DMS79 treated with DMSO at 0.1 percent for 48 hours (cell line): ENCODE measurements around the gene SYTL2.
"Not testable (repeated sequence)": the region's sequence is repeated elsewhere in the genome, so short reads cannot be mapped to it uniquely, and the experiment has no call there.

Experiments used
- DNase-seq: peaks from one replicate; lab custom pipeline; 2025; lab: John Stamatoyannopoulos, UW

SYTL2 gene

DNA sequence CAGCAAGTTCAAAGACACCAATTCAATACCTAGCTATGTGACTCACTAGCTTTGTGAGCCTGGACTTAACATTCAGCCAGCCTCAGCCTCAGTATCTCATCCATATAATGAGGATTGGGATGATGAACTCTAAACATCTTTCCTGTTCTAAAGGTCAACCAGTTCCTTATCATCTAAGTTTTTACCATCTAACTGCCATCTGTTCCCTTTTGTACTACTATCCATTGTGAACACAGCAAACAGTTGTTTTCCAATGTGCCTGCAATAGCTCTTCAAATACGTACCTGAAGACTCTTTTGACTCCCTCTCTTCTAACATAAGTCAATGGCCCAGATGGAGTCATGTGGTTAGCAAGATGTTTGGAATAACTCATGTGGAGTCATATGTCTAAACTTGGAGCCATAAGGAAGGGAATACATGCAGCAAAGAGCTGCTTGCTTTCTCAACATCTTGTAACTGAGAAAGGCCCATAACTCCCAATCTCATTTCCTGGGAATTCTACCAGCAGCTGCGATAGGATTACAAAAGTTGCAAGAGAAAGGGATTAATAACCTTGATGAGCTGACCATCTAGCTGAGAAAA, 19.4 kb downstream of the SYTL2 start:
- no peak for DNase-seq

- no peak for DNase-seq
Measured at GRCh38 chr11:85787809-85788760, 22.9 kb downstream of the SYTL2 start.

- no peak for DNase-seq
Measured at GRCh38 chr11:85787168-85787567, 23.8 kb downstream of the SYTL2 start.

DNA sequence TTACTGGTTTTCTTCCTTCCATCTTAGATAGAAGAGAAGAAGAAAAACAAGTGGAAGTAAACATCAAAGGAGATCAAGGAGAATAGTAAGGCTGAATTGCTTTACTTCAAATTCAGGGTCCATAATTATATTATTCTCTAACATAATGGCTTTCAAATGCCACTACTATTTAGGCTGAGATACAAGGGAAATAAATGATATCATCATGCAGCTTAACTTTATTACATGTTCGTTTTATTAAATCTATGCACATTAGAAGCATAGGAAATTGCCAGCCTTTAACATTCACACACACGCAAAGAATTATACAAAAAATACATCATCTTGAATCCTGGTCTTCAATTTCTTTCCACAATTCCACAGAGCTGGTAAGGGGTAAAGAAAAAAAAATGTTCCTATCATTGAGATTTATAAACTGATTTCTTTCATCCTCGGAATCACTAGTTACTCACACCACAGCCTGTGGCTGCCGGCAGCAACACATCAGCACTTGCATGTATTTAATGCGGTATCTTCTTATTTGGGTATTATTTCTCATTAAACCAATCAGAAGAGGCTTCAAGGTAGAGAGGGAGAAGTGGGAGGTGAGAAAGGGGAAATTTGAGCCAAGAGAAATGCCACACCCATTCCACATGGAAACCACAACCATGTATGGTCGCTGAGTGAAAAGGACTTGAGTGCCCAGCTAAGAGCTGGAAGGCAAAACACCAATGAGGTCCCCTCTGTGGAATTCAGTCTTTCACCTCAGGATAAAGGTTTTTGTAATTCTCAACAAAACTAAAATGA, 26.3 kb downstream of the SYTL2 start:
- DNase-seq: no peak

GRCh38 chr11:85783758-85784157, 27.2 kb downstream of the SYTL2 start:
- no peak for DNase-seq

DNA sequence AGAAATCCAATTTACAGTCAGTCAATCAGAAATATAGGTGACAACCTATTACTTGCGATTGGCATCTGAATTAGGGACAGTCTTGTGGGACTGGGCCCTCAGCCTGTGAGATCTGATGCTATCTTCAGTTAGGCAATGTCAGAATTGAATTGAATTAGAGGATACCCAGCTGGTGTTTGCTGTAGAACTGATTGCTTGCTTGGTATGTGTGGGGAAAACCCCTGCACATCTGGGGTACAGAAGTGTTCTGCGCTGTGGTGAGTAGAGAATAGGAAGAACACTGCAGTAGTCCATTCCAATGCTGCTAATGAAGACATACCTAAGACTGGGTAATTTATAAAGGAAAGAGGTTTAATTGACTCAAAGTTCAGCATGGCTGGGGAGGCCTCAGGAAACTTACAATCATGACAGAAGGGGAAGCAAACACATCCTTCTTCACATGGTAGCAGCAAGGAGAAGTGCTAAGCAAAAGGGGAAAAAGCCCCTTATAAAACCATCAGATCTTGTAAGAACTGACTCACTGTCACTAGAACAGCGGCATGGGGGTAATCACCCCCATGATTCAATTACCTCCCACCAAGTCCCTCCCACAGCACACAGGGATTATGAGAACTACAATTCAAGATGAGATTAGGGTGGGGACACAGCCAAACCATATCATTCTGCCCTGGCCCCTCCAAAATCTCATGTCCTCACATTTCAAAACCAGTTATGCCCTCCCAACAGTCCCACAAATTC, 30.0 kb downstream of the SYTL2 start:
- not testable (repeated sequence) for DNase-seq

- DNase-seq: no peak
Measured at GRCh38 chr11:85779956-85780640, 30.8 kb downstream of the SYTL2 start.

- not testable (repeated sequence) for DNase-seq
Measured at GRCh38 chr11:85777603-85777972, 33.4 kb downstream of the SYTL2 start.

DNA sequence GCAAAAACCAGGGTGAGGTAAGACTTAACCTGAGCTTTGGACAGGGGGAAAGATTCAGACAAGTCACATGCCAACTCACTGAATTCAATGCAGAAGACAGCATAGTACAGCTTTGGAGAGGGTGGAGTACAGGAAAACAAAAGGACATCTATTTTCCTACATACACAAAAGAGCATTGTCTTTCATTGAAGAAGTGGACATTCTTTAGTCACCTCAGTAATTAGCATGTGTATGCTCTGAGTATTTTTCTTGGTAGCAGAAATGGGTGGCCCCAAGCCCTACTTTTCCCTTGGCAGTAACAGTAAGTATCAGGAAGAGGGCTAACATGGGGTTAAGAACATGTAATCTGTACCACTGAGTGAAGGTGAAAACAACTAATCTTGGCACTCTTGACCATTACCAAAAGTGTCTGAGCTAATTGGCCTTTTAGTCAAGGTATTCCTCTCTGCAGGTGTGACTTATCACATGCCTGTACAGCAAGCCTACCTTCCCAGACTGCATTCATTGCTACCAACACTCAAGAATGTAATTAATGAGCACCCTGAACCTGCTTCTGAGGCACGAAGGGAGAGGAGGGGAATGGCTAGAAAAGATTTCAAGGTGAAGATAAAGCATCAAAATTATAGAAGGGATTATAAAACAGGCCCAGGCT, 33.9 kb downstream of the SYTL2 start:
- DNase-seq: no peak

DNA sequence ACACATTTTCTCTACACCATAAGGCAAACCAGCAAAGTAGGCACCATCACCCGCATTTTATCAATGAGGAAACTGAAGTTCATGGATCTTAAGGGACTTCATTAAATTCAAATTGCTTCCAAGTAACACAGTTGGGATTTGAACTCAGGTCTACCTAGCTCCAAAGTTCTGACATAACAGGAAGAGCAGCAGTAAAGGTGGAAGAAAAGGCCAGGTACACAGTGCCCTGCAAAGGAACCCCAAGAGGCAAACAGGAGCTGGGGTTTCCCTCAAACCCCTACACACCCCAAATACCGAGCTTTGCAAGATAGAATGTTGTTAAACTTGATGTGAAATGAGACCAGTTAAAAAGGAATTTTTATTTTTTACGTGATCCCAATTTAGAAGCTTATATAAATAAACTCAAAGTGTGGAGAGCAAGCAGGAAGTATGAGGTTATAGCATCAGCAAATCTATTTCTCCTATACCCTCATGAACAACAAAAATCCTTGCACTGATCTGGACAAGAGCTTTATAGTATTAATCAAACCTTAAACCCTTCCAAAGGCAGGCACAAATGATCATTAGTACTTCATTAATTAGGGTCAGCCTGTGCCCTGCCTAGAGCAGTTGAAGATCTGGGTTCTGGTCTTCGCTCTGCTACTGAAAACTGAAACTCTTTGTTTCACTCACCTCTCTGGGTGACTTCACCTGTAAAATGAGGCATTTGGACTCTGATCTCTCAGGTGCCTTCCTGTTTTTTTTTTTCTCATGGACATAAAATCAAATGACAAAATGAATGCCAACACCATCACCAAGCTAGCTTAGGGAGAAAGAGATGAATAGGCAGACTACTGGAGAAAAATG, 36.5 kb downstream of the SYTL2 start:
- DNase-seq: no peak

- no peak for DNase-seq
Measured at GRCh38 chr11:85772695-85773094, 38.2 kb downstream of the SYTL2 start.

GRCh38 chr11:85771568-85771967, 39.4 kb downstream of the SYTL2 start:
- no peak for DNase-seq

DNA sequence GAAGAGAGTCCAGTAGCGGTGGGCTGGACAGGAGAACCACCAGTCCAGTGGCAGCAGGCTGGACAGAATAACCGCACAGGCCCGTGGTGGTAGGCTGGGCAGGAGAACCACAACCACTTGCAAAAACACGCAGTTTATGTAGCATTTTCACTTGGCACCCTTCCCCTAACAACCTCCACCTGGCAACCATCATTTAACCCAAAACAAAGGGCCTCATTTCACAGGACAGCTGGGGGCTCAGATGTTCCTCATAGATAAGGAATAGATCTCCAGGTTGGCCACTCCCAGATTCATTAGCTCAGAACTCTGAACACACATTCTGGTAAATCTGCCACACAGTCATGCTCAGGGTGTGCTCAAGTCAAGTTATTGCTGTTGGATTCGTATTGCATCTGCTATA, 41.2 kb downstream of the SYTL2 start:
- no peak for DNase-seq

DNA sequence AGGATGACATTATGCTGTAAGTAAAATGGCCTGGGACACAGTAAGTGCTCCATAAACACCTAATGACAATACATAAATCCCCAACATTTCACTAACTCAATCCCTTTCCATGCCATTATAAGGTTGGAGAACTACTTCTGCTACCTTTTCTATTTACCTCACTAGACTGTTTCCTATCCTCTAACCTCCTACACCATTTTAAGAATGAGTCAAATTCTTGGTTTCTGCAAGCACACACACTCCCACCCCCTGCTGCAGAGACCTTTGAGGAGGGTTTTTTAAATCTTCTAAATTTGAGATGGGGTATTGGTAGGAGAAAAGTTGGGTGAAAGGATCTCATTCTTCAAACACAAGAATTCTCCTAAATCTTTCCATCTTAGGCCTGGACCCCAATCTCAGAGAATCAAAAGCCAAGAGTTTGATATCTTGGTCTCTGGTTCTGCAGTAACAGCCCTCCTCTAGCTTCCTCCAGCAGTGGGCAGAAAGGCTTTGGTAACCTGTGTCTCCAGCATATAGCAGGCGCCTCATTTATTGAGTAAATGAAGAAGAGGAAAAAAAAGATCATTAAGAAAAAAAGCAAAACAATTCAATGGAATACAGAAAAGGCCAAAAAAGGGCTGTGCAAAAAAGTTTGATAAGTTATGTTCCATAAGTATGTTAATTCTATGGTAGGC, 42.3 kb downstream of the SYTL2 start:
- no peak for DNase-seq

GRCh38 chr11:85767246-85767945, 43.5 kb downstream of the SYTL2 start:
- DNase-seq: no peak

GRCh38 chr11:85766721-85767161, 44.2 kb downstream of the SYTL2 start:
- DNase-seq: no peak

GRCh38 chr11:85764796-85765195, 46.1 kb downstream of the SYTL2 start:
- DNase-seq: no peak

DNA sequence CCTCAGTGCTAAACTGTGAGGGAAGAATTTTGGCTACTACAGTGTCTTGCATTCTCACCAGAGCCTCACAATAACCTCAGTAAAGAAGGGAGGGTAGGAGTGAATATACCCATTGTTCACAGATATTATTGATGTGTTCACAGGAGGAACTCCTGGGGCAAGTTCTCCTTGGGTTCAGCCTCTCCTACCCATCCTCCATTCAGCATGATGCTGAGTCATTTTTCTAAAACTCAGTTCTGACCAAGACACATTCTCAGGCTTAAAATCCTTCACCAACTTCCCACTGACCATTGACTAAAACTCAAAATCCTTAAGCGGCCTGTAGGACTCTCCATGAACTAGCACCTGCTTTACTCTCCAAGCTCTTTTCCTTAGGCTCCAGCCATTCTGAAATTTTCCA, 48.7 kb downstream of the SYTL2 start:
- DNase-seq: no peak

DNA sequence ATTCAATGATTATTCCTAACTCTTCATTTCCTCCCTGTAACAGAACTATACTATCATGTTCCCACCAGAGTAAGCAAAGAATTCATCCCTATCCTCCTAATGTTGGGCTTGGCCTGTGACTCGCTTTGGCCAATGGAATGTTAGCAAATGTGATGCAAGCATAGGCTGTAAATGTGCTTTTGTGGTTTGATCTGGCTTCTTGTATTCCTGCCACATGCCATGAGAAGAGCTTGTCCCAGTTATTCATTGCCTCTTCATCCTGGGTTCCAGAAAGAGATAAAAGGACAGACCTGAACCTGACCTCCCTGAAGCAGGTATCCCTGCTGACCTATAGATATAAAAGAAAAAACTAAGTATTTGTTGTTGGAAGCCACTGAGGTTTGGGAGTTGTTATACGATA, 51.0 kb downstream of the SYTL2 start:
- no peak for DNase-seq
